Loucy (cell line): ENCODE data around the gene KRTAP3-1.

Experiments used
- H2AFZ ChIP-seq: fragments of 200-600 bp; sonication (generic); 2 replicates; pipeline ENCODE4 v1.6.0; 2016; ENCODE audit warnings: antibody characterized with exemption, mild to moderate bottlenecking, low read length, moderate library complexity
- H3F3A ChIP-seq: fragments of 200-600 bp; 2 replicates; pipeline ENCODE4 v1.6.0; 2016; ENCODE audit warnings: antibody characterized with exemption, low read depth, mild to moderate bottlenecking
- H3K27me3 ChIP-seq: fragments of 200-600 bp; sonication (generic); 2 replicates; pipeline ENCODE4 v1.6.1; 2014; ENCODE audit warnings: low read length, mild to moderate bottlenecking; ENCODE audit not compliant: insufficient read depth, poor library complexity, severe bottlenecking
- H3K36me3 ChIP-seq: fragments of 200-600 bp; sonication (generic); 2 replicates; pipeline ENCODE4 v1.6.1; 2016; ENCODE audit warnings: low read length; ENCODE audit not compliant: insufficient read depth
- H3K4me1 ChIP-seq: fragments of 200-600 bp; sonication (generic); 2 replicates; pipeline ENCODE4 v1.5.1; 2014; ENCODE audit warnings: low read length, mild to moderate bottlenecking; ENCODE audit not compliant: insufficient read depth, poor library complexity, severe bottlenecking
- H3K4me2 ChIP-seq: fragments of 200-600 bp; sonication (generic); 2 replicates; pipeline ENCODE4 v1.6.0; 2014; ENCODE audit warnings: antibody characterized with exemption, low read length, low read depth, mild to moderate bottlenecking; ENCODE audit not compliant: poor library complexity, severe bottlenecking
- H3K4me3 ChIP-seq: fragments of 200-600 bp; sonication (generic); 2 replicates; pipeline ENCODE4 v1.5.1; 2014; ENCODE audit warnings: low read length, mild to moderate bottlenecking, mixed read lengths; ENCODE audit not compliant: poor library complexity, severe bottlenecking
- H3K79me2 ChIP-seq: fragments of 200-600 bp; sonication (generic); 2 replicates; pipeline ENCODE4 v1.6.1; 2014; ENCODE audit warnings: low read length; ENCODE audit not compliant: insufficient read depth
- H3K9ac ChIP-seq: fragments of 200-600 bp; sonication (generic); 2 replicates; pipeline ENCODE4 v1.6.0; 2014; ENCODE audit warnings: mild to moderate bottlenecking, low read depth, low read length, moderate library complexity; ENCODE audit not compliant: poor library complexity, severe bottlenecking
- H3K9me2 ChIP-seq: fragments of 200-600 bp; sonication (generic); replicated peaks from 2 replicates; pipeline ENCODE4 v1.6.1; 2016; ENCODE audit warnings: low read depth, low read length, mixed read lengths
- H3K9me3 ChIP-seq: fragments of 200-600 bp; sonication (generic); 2 replicates; pipeline ENCODE4 v1.6.1; 2014; ENCODE audit warnings: mild to moderate bottlenecking, antibody characterized with exemption, low read length, low read depth; ENCODE audit not compliant: insufficient read depth
- H4K20me1 ChIP-seq: fragments of 200-600 bp; sonication (generic); 2 replicates; pipeline ENCODE4 v1.6.0; 2014; ENCODE audit warnings: antibody characterized with exemption, low read length, mild to moderate bottlenecking; ENCODE audit not compliant: insufficient read depth, poor library complexity, severe bottlenecking
- CTCF ChIP-seq: fragments of 200-600 bp; sonication (generic); conservative IDR thresholded peaks from 2 replicates; pipeline ENCODE4 v1.5.1; 2014; ENCODE audit warnings: mild to moderate bottlenecking, antibody characterized with exemption, low read length
- EZH2phosphoT487 ChIP-seq: fragments of 200-600 bp; IDR thresholded peaks from 2 replicates; pipeline ENCODE4 v1.6.1; 2018; ENCODE audit warnings: antibody characterized with exemption, mild to moderate bottlenecking, moderate library complexity, borderline replicate concordance

The KRTAP3-1 gene

GRCh38 chr17:41013606-41014005 is 4.7 kb upstream of the KRTAP3-1 start:
- Histone ChIP-seq H3K4me3 (no peak overlapping the region), H3K36me3 (no peaks in the 10 kb centered on the region), H3F3A (no peaks in the 10 kb centered on the region), H3K27me3 (no peaks in the 10 kb centered on the region), H3K79me2 (no peaks in the 10 kb centered on the region), H3K9me3 (no peaks in the 10 kb centered on the region), H3K9ac (no peak overlapping the region), H4K20me1 (no peaks in the 10 kb centered on the region), H2AFZ (no peak overlapping the region), H3K9me2 (no peaks in the 10 kb centered on the region), H3K4me2 (no peak overlapping the region), H3K4me1 (no peaks in the 10 kb centered on the region)
- TF ChIP-seq CTCF, result no peak
- TF ChIP-seq EZH2phosphoT487, result no peak

GRCh38 chr17:41013181-41013580 is 4.3 kb upstream of the KRTAP3-1 start:
- no peak for TF ChIP-seq EZH2phosphoT487
- TF ChIP-seq CTCF, result no peak
- H4K20me1 ChIP-seq, result no peaks in the 10 kb centered on the region
- no peaks in the 10 kb centered on the region for H3K27me3 ChIP-seq
- no peaks in the 10 kb centered on the region for H3K9me3 ChIP-seq
- H2AFZ ChIP-seq, result no peak overlapping the region
- no peaks in the 10 kb centered on the region for H3K36me3 ChIP-seq
- H3K4me1 ChIP-seq, result no peaks in the 10 kb centered on the region
- no peaks in the 10 kb centered on the region for H3F3A ChIP-seq
- no peak overlapping the region for H3K4me2 ChIP-seq
- no peak overlapping the region for H3K4me3 ChIP-seq
- H3K79me2 ChIP-seq, result no peaks in the 10 kb centered on the region
- no peak overlapping the region for H3K9ac ChIP-seq
- no peaks in the 10 kb centered on the region for H3K9me2 ChIP-seq

GRCh38 chr17:41012326-41013120 is 3.6 kb upstream of the KRTAP3-1 start:
- no peaks in the 10 kb centered on the region for H3K36me3 ChIP-seq
- H3K27me3 ChIP-seq, result no peaks in the 10 kb centered on the region
- H3K4me3 ChIP-seq, result no peak overlapping the region
- H3K9ac ChIP-seq, result no peak overlapping the region
- H3K4me1 ChIP-seq, result no peaks in the 10 kb centered on the region
- H3K4me2 ChIP-seq, result no peak overlapping the region
- H3F3A ChIP-seq, result no peaks in the 10 kb centered on the region
- H3K9me2 ChIP-seq, result no peaks in the 10 kb centered on the region
- H3K79me2 ChIP-seq, result no peaks in the 10 kb centered on the region
- no peaks in the 10 kb centered on the region for H3K9me3 ChIP-seq
- no peaks in the 10 kb centered on the region for H4K20me1 ChIP-seq
- no peak for TF ChIP-seq CTCF
- no peak for TF ChIP-seq EZH2phosphoT487
- H2AFZ ChIP-seq, result no peak overlapping the region
